ENCODE data around the gene CCDC12.

Gene CCDC12

DNA sequence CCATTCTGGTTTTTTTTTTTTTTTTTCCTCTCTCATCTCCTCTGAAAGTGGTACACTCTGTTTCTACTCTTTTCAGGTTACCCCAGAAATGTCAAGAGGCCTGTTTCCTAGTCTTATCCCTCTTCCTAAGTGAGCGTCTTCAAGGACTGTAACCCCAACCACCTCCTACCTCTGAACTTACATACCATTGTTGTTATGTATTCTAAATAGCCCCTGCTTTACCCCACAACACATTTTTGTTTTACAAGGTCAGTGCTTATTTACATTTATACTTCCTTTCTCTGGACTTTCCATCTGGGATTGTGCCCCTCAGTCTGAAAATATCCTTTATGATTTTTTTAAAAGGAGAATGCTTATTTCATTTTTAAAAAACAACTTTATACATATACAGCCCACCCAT is 60.3 kb downstream of the CCDC12 start:
- H3K9ac ChIP-seq (ENCODE audit: low read length), result no peak overlapping the region
- no peaks in the 10 kb centered on the region for H3K9me2 ChIP-seq (replicated peaks; ENCODE audit: insufficient read depth, low read length)
- H3F3A ChIP-seq (ENCODE audit: insufficient read depth, low read length), result no peaks in the 10 kb centered on the region
- no peak overlapping the region for H3K4me2 ChIP-seq (ENCODE audit: low read depth, low read length)
- H3K36me3 ChIP-seq (replicated peaks; ENCODE audit: insufficient read depth, low read length), result no peaks in the 10 kb centered on the region
- H3K4me3 ChIP-seq (ENCODE audit: low read length), result no peak overlapping the region
- H4K20me1 ChIP-seq (ENCODE audit: insufficient read depth, low read length), result no peaks in the 10 kb centered on the region
- no peaks in the 10 kb centered on the region for H3K79me2 ChIP-seq (ENCODE audit: low read length)
- H3K4me1 ChIP-seq (ENCODE audit: low read length), result 0 out of 2 replicates have a peak, but pooled peaks cover 3% of the 10 kb centered on the region
- no peaks in the 10 kb centered on the region for H3K27me3 ChIP-seq (replicated peaks; ENCODE audit: insufficient read depth, low read length)
- H3K9me3 ChIP-seq (replicated peaks; ENCODE audit: insufficient read depth, low read length), result no peaks in the 10 kb centered on the region
- no peak overlapping the region for H3K27ac ChIP-seq (ENCODE audit: low read length)
- TF ChIP-seq EZH2phosphoT487 (IDR thresholded peaks at IDR 0.05; ENCODE audit: low read length), result no peak
- TF ChIP-seq, protein P1, sequence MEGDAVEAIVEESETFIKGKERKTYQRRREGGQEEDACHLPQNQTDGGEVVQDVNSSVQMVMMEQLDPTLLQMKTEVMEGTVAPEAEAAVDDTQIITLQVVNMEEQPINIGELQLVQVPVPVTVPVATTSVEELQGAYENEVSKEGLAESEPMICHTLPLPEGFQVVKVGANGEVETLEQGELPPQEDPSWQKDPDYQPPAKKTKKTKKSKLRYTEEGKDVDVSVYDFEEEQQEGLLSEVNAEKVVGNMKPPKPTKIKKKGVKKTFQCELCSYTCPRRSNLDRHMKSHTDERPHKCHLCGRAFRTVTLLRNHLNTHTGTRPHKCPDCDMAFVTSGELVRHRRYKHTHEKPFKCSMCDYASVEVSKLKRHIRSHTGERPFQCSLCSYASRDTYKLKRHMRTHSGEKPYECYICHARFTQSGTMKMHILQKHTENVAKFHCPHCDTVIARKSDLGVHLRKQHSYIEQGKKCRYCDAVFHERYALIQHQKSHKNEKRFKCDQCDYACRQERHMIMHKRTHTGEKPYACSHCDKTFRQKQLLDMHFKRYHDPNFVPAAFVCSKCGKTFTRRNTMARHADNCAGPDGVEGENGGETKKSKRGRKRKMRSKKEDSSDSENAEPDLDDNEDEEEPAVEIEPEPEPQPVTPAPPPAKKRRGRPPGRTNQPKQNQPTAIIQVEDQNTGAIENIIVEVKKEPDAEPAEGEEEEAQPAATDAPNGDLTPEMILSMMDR (IDR thresholded peaks at IDR 0.05; ENCODE audit: low read length), result no peak
- no peak for TF ChIP-seq EZH2 (optimal IDR thresholded peaks at IDR 0.05; ENCODE audit: low read depth, low read length)
- no peak for DNase-seq
- H2AFZ ChIP-seq (ENCODE audit: low read length), result no peak overlapping the region

DNA sequence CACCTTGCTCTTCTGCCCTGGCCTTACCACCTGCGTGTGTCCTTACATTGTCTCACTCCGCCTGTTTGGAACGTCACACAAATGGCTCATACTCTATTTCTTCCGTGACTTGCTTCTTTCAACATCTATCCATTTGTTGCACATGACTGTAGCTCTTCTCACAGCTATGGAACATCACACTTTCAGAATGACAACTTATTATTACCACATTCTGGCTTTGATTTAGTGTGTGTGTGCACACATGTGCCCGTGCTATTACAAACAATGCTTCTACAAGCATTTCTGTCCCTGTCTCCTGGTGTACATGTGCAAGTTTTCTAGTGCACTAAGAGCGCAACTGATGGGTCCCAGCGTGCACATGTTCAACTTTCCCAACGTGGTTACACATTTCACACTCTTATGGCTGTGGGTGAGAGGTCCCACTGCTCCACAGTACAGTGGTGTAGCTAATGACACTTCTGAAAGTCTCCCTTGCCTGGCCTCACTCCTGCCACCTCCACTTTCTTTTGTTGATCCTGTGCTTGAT is 61.2 kb downstream of the CCDC12 start:
- H3K36me3 ChIP-seq (replicated peaks; ENCODE audit: insufficient read depth, low read length), result no peaks in the 10 kb centered on the region
- no peak overlapping the region for H3K4me3 ChIP-seq (ENCODE audit: low read length)
- H4K20me1 ChIP-seq (ENCODE audit: insufficient read depth, low read length), result no peaks in the 10 kb centered on the region
- no peak overlapping the region for H3K9ac ChIP-seq (ENCODE audit: low read length)
- no peaks in the 10 kb centered on the region for H3K9me2 ChIP-seq (replicated peaks; ENCODE audit: insufficient read depth, low read length)
- no peaks in the 10 kb centered on the region for H3K79me2 ChIP-seq (ENCODE audit: low read length)
- H3K4me1 ChIP-seq (ENCODE audit: low read length), result 0 out of 2 replicates have a peak, but pooled peaks cover 3% of the 10 kb centered on the region
- H3K4me2 ChIP-seq (ENCODE audit: low read depth, low read length), result no peak overlapping the region
- no peaks in the 10 kb centered on the region for H3K27me3 ChIP-seq (replicated peaks; ENCODE audit: insufficient read depth, low read length)
- no peak overlapping the region for H2AFZ ChIP-seq (ENCODE audit: low read length)
- H3F3A ChIP-seq (ENCODE audit: insufficient read depth, low read length), result no peaks in the 10 kb centered on the region
- DNase-seq, result no peak
- no peaks in the 10 kb centered on the region for H3K9me3 ChIP-seq (replicated peaks; ENCODE audit: insufficient read depth, low read length)
- TF ChIP-seq EZH2phosphoT487 (IDR thresholded peaks at IDR 0.05; ENCODE audit: low read length) (no peak), EZH2 (optimal IDR thresholded peaks at IDR 0.05; ENCODE audit: low read depth, low read length) (no peak)
- TF ChIP-seq, protein P1 (IDR thresholded peaks at IDR 0.05; ENCODE audit: low read length), result no peak
- H3K27ac ChIP-seq (ENCODE audit: low read length), result no peak overlapping the region

DNA sequence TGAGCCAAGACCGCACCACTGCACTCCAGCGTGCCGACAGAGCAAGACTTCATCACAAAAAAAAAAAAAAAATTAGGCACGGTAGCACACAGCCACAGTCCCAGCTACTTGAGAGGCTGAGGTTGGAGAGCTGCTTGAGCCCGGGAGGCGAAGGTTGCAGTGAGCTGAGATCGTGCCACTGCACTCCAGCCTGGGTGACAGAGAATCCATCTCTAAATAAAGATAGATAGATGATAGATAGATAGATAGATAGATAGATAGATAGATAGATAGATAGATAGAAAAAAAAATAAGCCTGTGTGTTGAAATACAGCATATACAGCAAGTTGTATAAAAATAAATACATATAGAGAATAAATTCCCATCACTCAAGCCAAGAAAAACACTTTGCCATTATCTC is 61.7 kb downstream of the CCDC12 start:
- Histone ChIP-seq H3K79me2 (ENCODE audit: low read length) (no peaks in the 10 kb centered on the region), H3K36me3 (replicated peaks; ENCODE audit: insufficient read depth, low read length) (no peaks in the 10 kb centered on the region), H3K9ac (ENCODE audit: low read length) (no peak overlapping the region), H2AFZ (ENCODE audit: low read length) (no peak overlapping the region), H3F3A (ENCODE audit: insufficient read depth, low read length) (no peaks in the 10 kb centered on the region), H3K9me3 (replicated peaks; ENCODE audit: insufficient read depth, low read length) (no peaks in the 10 kb centered on the region), H3K4me2 (ENCODE audit: low read depth, low read length) (no peak overlapping the region), H3K27ac (ENCODE audit: low read length) (no peak overlapping the region), H3K4me1 (ENCODE audit: low read length) (0 out of 2 replicates have a peak, but pooled peaks cover 3% of the 10 kb centered on the region), H3K4me3 (ENCODE audit: low read length) (no peak overlapping the region), H3K9me2 (replicated peaks; ENCODE audit: insufficient read depth, low read length) (no peaks in the 10 kb centered on the region), H4K20me1 (ENCODE audit: insufficient read depth, low read length) (no peaks in the 10 kb centered on the region), H3K27me3 (replicated peaks; ENCODE audit: insufficient read depth, low read length) (no peaks in the 10 kb centered on the region)
- DNase-seq, result no peak
- TF ChIP-seq EZH2phosphoT487 (IDR thresholded peaks at IDR 0.05; ENCODE audit: low read length) (no peak), EZH2 (optimal IDR thresholded peaks at IDR 0.05; ENCODE audit: low read depth, low read length) (no peak)
- TF ChIP-seq, protein P1 (IDR thresholded peaks at IDR 0.05; ENCODE audit: low read length), result no peak
